Adrenal gland (tissue), 12 donors: Measurements from ENCODE around the gene AGXT. TPM values are rescaled to one million over a fixed set of nuclear protein-coding genes. Genes with fewer than 3 reads are reported as not detected.

ENCODE experiments used
- DNase-seq, 7 donors: peaks; one replicate each; pipeline ENCODE4 v3.0.0-alpha.2; 2019 to 2020
- H3K27ac ChIP-seq, 5 donors: fragments of 200-600 bp; sonication (generic) in 4 of 5; 1 replicate in 3 of 5; 2 replicates in 2 of 5; pipeline versions ENCODE4 v1.5.1 to v1.8.0; 2016 to 2020; ENCODE audit warnings: mild to moderate bottlenecking in 1 of 5
- H3K27me3 ChIP-seq: fragments of 200-600 bp; 2 replicates; pipeline ENCODE4 v1.8.0; 2021
- H3K36me3 ChIP-seq, 2 donors: fragments of 200-600 bp; replicated peaks in 1 of 2; 1 replicate in 1 of 2; 2 replicates in 1 of 2; pipeline versions ENCODE4 v1.5.1 to v1.8.0; 2018 to 2022
- H3K4me1 ChIP-seq, 2 donors: fragments of 200-600 bp; replicated peaks in 1 of 2; 1 replicate in 1 of 2; 2 replicates in 1 of 2; pipeline versions ENCODE4 v1.5.1 to v1.8.0; 2018 to 2021
- H3K4me3 ChIP-seq, 4 donors: fragments of 200-600 bp; sonication (generic) in 3 of 4; one replicate each; pipeline ENCODE4 v1.5.1; 2016 to 2018
- H3K9me3 ChIP-seq, 3 donors: fragments of 200-600 bp; sonication (generic) in 1 of 3; replicated peaks in 1 of 3; 1 replicate in 2 of 3; 2 replicates in 1 of 3; pipeline versions ENCODE4 v1.5.1 to v1.8.0; 2016 to 2021
- CTCF ChIP-seq, 6 experiments: fragments of 450-650 bp in 4 of 6; fragments of 200-600 bp in 2 of 6; sonication (generic) in 1 of 6; IDR thresholded peaks; 1 replicate in 5 of 6; 2 replicates in 1 of 6; pipeline versions ENCODE4 v1.5.1 to v1.8.0; 2016 to 2021; ENCODE audit warnings: antibody characterized with exemption in 6 of 6, mild to moderate bottlenecking in 2 of 6, moderate library complexity in 1 of 6
- POLR2A ChIP-seq, 2 donors: fragments of 450-650 bp; IDR thresholded peaks; one replicate each; pipeline ENCODE4 v1.6.1; 2017; ENCODE audit warnings: antibody characterized with exemption in 2 of 2, mild to moderate bottlenecking in 2 of 2, moderate library complexity in 1 of 2
- WGBS, 4 donors: extraction: QIAGEN DNeasy Blood & Tissue Kit in 2 of 4; methylation state at CpG; one replicate each; pipeline versions ENCODE4 v1.1.5 to v1.1.7; 2013 to 2017; 5-methylcytosine and 5-hydroxymethylcytosine counted together
- intact Hi-C, 2 donors: fragments of 100-400 bp; cut with DNase I; formaldehyde crosslinking; loops; one replicate each; pipeline versions ENCODE4 v1.14.1 to v1.15.0; 2022 to 2023
- polyA plus RNA-seq, 3 donors: library from polyadenylated mRNA; stranded (reverse); fragments of 200-250 nt in 2 of 3; fragments of 350-450 nt in 1 of 3; fragmentation: Illumina TruSeq in 1 of 3; extraction: RNeasy Lipid Tissue Mini Kit (QIAGEN cat#74804) in 1 of 3; gene quantifications; one replicate each; pipeline ENCODE4 v1.2.3, GENCODE V29; 2013 to 2014
- total RNA-seq, 9 donors: library from RNA; depleted of rRNA in 4 of 9; stranded (reverse); fragments of >200 nt in 4 of 9; fragments of 120-200 nt in 1 of 9; fragmentation: NEBNext Ultra II Directional in 1 of 9; extraction: Animal tissue kit (Norgen Biotek cat#: 25700) in 1 of 9; gene quantifications; one replicate each; pipeline versions ENCODE4 v1.1.0 to v1.2.4, GENCODE V29; 2013 to 2023
- donor health status: healthy with polysubstance abuse.
- donor health status: Bipolar disorder and iron deficiency.
- donor health status: DM: yes; HTN: yes; CAD: no.
- donor health status: DM: no; HTN: no; CAD: no.
- donor health status: DM: no; HTN: no; CAD: no.
- donor health status: DM: yes; HTN: yes; CAD: no.

The AGXT gene
- total and polyA plus RNA-seq, 12 donors: 0.14 to 1.2 (median 0.47) TPM; not detected in 3

GRCh38 chr2:240917009-240917683 lies 48.5 kb downstream of the AGXT start:
- Histone ChIP-seq H3K4me1 (peaks cover 9 to 14% of the 10 kb centered on the region in 2 donors), H3K27ac (no peak overlapping the region), H3K9me3 (no peaks in the 10 kb centered on the region), H3K36me3 (no peaks in the 10 kb centered on the region), H3K4me3 (no peak overlapping the region), H3K27me3 (no peaks in the 10 kb centered on the region)
- WGBS, 4 donors: 88 to 95% (median 93%) methylated on average over 9 to 20 of the region's 20 CpGs
- intact Hi-C loops: no loop called here
- no peak for TF ChIP-seq CTCF (IDR thresholded peaks at IDR 0.05)
- TF ChIP-seq POLR2A (IDR thresholded peaks at IDR 0.05): no peak
- DNase-seq: peak in 3 of 7 donors; percentile 2 to 16 (median 13)

- H3K9me3 ChIP-seq: no peaks in the 10 kb centered on the region
- 80 to 100% (median 87%) methylated on average over 1 to 10 of the region's 10 CpGs for WGBS, 4 donors
- H3K27ac ChIP-seq: no peak overlapping the region
- no peaks in the 10 kb centered on the region for H3K27me3 ChIP-seq
- no peak overlapping the region for H3K4me3 ChIP-seq
- peak in 6 of 7 donors; percentile 8 to 43 (median 14) for DNase-seq
- no peaks in the 10 kb centered on the region for H3K36me3 ChIP-seq
- TF ChIP-seq POLR2A (IDR thresholded peaks at IDR 0.05) (no peak), CTCF (IDR thresholded peaks at IDR 0.05) (no peak)
- peaks cover 9 to 14% of the 10 kb centered on the region in 2 donors for H3K4me1 ChIP-seq
- intact Hi-C loops: no loop called here
Observed at GRCh38 chr2:240917684-240918257, 49.1 kb downstream of the AGXT start.

- no peaks in the 10 kb centered on the region for H3K9me3 ChIP-seq
- no peak overlapping the region for H3K4me3 ChIP-seq
- DNase-seq: peak in 6 of 7 donors; percentile 4 to 29 (median 10)
- no peaks in the 10 kb centered on the region for H3K36me3 ChIP-seq
- H3K27ac ChIP-seq: no peak overlapping the region
- TF ChIP-seq POLR2A (IDR thresholded peaks at IDR 0.05): no peak
- no peak for TF ChIP-seq CTCF (IDR thresholded peaks at IDR 0.05)
- H3K4me1 ChIP-seq: peaks cover 9 to 12% of the 10 kb centered on the region in 2 donors
- intact Hi-C loops: no loop called here
- WGBS, 4 donors: 90 to 93% (median 92%) methylated on average over 5 to 36 of the region's 36 CpGs
- H3K27me3 ChIP-seq: no peaks in the 10 kb centered on the region
Observed at GRCh38 chr2:240918258-240919091, 49.9 kb downstream of the AGXT start.

GRCh38 chr2:240919161-240919781 lies 50.6 kb downstream of the AGXT start:
- Histone ChIP-seq H3K27ac (no peak overlapping the region), H3K4me1 (peaks cover 4% of the 10 kb centered on the region in 2 donors), H3K4me3 (no peak overlapping the region), H3K27me3 (no peaks in the 10 kb centered on the region), H3K36me3 (no peaks in the 10 kb centered on the region), H3K9me3 (no peaks in the 10 kb centered on the region)
- TF ChIP-seq POLR2A (IDR thresholded peaks at IDR 0.05) (no peak), CTCF (IDR thresholded peaks at IDR 0.05) (no peak)
- WGBS, 4 donors: 86 to 92% (median 88%) methylated on average over 9 to 19 of the region's 19 CpGs
- intact Hi-C loops: no loop called here
- DNase-seq: peak; percentile 0 to 28 (median 10)
